ENCODE measurements around the gene APP.

Gene APP

DNA sequence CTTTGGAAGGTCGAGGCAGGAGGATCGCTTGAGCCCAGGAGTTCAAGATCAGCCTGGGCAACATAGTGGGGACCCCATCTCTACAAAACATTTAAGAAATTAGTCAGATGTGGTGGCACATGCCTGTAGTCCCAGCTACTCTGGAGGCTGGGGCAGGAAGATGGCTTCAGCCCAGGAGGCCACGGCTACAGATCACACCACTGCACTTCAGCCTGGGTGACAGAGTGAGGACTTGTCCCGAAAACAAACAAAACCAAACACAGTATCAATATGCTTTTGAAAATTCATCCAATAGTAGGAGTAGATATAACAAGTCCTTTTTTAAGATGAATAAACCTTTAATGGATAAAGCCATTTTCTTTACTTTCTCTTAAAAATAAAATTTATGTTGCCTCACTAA is 8.5 kb downstream of the APP start:
- TF ChIP-seq, protein P1, sequence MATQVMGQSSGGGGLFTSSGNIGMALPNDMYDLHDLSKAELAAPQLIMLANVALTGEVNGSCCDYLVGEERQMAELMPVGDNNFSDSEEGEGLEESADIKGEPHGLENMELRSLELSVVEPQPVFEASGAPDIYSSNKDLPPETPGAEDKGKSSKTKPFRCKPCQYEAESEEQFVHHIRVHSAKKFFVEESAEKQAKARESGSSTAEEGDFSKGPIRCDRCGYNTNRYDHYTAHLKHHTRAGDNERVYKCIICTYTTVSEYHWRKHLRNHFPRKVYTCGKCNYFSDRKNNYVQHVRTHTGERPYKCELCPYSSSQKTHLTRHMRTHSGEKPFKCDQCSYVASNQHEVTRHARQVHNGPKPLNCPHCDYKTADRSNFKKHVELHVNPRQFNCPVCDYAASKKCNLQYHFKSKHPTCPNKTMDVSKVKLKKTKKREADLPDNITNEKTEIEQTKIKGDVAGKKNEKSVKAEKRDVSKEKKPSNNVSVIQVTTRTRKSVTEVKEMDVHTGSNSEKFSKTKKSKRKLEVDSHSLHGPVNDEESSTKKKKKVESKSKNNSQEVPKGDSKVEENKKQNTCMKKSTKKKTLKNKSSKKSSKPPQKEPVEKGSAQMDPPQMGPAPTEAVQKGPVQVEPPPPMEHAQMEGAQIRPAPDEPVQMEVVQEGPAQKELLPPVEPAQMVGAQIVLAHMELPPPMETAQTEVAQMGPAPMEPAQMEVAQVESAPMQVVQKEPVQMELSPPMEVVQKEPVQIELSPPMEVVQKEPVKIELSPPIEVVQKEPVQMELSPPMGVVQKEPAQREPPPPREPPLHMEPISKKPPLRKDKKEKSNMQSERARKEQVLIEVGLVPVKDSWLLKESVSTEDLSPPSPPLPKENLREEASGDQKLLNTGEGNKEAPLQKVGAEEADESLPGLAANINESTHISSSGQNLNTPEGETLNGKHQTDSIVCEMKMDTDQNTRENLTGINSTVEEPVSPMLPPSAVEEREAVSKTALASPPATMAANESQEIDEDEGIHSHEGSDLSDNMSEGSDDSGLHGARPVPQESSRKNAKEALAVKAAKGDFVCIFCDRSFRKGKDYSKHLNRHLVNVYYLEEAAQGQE (IDR thresholded peaks at IDR 0.05; ENCODE audit: low read depth): no peak
- TF ChIP-seq CREB1 (IDR thresholded peaks at IDR 0.05; ENCODE audit: low read depth): no peak
- no peak for TF ChIP-seq TEAD4 (IDR thresholded peaks at IDR 0.05)

DNA sequence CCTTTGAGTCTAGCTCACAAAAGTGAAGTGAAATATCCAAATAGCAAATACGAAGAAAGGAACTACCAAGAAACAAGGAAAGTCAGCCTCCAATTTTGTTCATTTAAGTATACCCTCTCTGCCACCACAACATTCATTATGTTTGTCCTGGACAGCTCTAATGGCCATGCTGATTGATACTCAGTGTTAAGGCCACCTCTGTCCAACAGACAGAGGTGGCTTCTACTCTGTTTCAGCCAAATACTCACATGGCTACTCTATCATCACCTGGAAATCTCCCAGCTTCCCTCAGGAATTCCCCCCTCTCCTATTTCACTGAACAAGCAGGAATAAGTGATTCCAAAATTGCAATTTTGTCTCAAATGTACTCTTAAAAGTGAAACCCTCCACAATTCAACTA is 10.7 kb downstream of the APP start:
- TF ChIP-seq EP300 (IDR thresholded peaks at IDR 0.05; ENCODE audit: borderline replicate concordance) (no peak), TAF1 (IDR thresholded peaks at IDR 0.05; ENCODE audit: low read depth) (no peak), NFIC (IDR thresholded peaks at IDR 0.05) (no peak), FOXM1 (IDR thresholded peaks at IDR 0.05; ENCODE audit: borderline replicate concordance, low read depth) (no peak), EGR1 (IDR thresholded peaks at IDR 0.05) (no peak), ZBTB7A (IDR thresholded peaks at IDR 0.05; ENCODE audit: low read depth) (no peak), TCF12 (IDR thresholded peaks at IDR 0.05; ENCODE audit: low read depth) (no peak)
- TF ChIP-seq, protein P2, sequence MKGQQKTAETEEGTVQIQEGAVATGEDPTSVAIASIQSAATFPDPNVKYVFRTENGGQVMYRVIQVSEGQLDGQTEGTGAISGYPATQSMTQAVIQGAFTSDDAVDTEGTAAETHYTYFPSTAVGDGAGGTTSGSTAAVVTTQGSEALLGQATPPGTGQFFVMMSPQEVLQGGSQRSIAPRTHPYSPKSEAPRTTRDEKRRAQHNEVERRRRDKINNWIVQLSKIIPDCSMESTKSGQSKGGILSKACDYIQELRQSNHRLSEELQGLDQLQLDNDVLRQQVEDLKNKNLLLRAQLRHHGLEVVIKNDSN (IDR thresholded peaks at IDR 0.05): no peak

DNA sequence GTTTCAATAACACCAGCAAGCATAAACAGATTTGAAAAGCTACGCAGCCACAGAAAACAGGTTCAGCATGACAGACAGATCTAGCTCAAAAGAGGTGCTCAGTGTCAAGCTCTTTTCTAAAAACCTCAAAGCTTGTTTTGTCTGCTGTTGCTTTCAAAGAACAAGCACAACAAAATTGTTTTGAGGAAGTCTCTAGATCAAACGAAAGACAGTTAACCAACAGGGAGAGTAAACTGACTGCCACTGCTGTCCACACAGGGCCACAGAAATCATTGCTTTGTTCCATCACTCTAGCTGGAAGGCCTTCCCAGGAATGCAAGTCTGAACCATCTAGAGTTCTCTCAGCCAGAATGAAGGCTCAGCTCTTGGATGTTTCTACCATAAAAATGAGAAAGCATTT is 12.8 kb downstream of the APP start:
- TF ChIP-seq RAD21 (IDR thresholded peaks at IDR 0.05; ENCODE audit: low read depth) (no peak), TCF12 (IDR thresholded peaks at IDR 0.05; ENCODE audit: low read depth) (no peak), ZBTB7A (IDR thresholded peaks at IDR 0.05; ENCODE audit: low read depth) (no peak), TEAD4 (IDR thresholded peaks at IDR 0.05) (no peak), FOXM1 (IDR thresholded peaks at IDR 0.05; ENCODE audit: borderline replicate concordance, low read depth) (no peak), NFIC (IDR thresholded peaks at IDR 0.05) (no peak), YY1 (IDR thresholded peaks at IDR 0.05; ENCODE audit: low read depth) (no peak), EP300 (IDR thresholded peaks at IDR 0.05; ENCODE audit: borderline replicate concordance) (no peak), EGR1 (IDR thresholded peaks at IDR 0.05) (no peak), TAF1 (IDR thresholded peaks at IDR 0.05; ENCODE audit: low read depth) (no peak)
- TF ChIP-seq, protein P3, sequence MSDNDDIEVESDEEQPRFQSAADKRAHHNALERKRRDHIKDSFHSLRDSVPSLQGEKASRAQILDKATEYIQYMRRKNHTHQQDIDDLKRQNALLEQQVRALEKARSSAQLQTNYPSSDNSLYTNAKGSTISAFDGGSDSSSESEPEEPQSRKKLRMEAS (IDR thresholded peaks at IDR 0.05): no peak
- TF ChIP-seq, protein P2 (IDR thresholded peaks at IDR 0.05): no peak

DNA sequence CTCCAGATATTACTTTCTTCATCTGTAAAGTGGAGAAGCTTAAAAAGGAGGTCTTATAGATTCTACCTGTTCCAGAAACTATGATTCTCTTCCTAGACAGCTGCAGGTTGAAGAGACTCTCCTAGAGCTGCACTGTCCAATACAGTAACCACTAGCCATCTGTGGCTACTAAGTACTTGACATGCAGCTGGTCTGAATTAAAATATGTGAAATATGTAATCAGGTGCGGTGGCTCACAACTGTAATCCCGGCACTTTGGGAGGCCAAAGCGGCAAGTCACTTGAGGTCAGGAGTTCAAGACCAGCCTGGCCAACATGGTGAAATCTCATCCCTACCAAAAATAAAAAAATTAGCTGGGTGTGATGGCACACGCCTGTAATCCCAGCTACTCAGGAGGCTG is 15.8 kb downstream of the APP start:
- TF ChIP-seq CEBPB (IDR thresholded peaks at IDR 0.05): no peak
- no peak for TF ChIP-seq RAD21 (IDR thresholded peaks at IDR 0.05; ENCODE audit: low read depth)
- no peak for TF ChIP-seq CREB1 (IDR thresholded peaks at IDR 0.05; ENCODE audit: low read depth)
- TF ChIP-seq, protein P1 (IDR thresholded peaks at IDR 0.05; ENCODE audit: low read depth): no peak
- TF ChIP-seq, protein P3 (IDR thresholded peaks at IDR 0.05): no peak
- no peak for TF ChIP-seq EGR1 (IDR thresholded peaks at IDR 0.05)
- no peak for TF ChIP-seq FOXM1 (IDR thresholded peaks at IDR 0.05; ENCODE audit: borderline replicate concordance, low read depth)
- TF ChIP-seq EP300 (IDR thresholded peaks at IDR 0.05; ENCODE audit: borderline replicate concordance): no peak
- no peak for TF ChIP-seq YY1 (IDR thresholded peaks at IDR 0.05; ENCODE audit: low read depth)
- no peak for TF ChIP-seq NFIC (IDR thresholded peaks at IDR 0.05)
- TF ChIP-seq TAF1 (IDR thresholded peaks at IDR 0.05; ENCODE audit: low read depth): no peak
- TF ChIP-seq TCF12 (IDR thresholded peaks at IDR 0.05; ENCODE audit: low read depth): no peak

DNA sequence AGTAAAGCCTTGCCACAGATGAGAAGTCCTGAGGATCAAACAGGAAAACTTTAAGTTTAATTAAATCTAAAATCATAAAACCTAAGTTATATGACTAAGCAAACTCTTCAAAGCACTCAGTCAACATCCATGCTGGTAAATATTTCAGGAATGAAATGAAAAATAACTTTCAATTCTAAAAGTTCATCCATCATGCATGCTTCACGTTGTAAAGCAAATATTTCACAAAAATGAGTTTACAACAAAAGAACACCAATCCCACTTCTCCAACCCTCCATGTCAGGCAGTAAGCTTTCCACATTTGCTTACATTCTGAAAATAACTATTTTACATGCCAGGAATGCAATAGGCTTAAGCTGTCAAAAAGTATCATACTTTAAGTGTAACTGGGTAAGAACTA is 16.8 kb downstream of the APP start:
- no peak for TF ChIP-seq TEAD4 (IDR thresholded peaks at IDR 0.05)
- TF ChIP-seq CEBPB (IDR thresholded peaks at IDR 0.05): no peak
- TF ChIP-seq EGR1 (IDR thresholded peaks at IDR 0.05): no peak
- TF ChIP-seq, protein P3 (IDR thresholded peaks at IDR 0.05): no peak
- no peak for TF ChIP-seq TAF1 (IDR thresholded peaks at IDR 0.05; ENCODE audit: low read depth)
- TF ChIP-seq, protein P2 (IDR thresholded peaks at IDR 0.05): no peak
- no peak for TF ChIP-seq YY1 (IDR thresholded peaks at IDR 0.05; ENCODE audit: low read depth)
- TF ChIP-seq, protein P1 (IDR thresholded peaks at IDR 0.05; ENCODE audit: low read depth): no peak
- TF ChIP-seq NFIC (IDR thresholded peaks at IDR 0.05): no peak
- no peak for TF ChIP-seq RAD21 (IDR thresholded peaks at IDR 0.05; ENCODE audit: low read depth)
- no peak for TF ChIP-seq ZBTB7A (IDR thresholded peaks at IDR 0.05; ENCODE audit: low read depth)
- TF ChIP-seq FOXM1 (IDR thresholded peaks at IDR 0.05; ENCODE audit: borderline replicate concordance, low read depth): no peak
- no peak for TF ChIP-seq CREB1 (IDR thresholded peaks at IDR 0.05; ENCODE audit: low read depth)
- no peak for TF ChIP-seq TCF12 (IDR thresholded peaks at IDR 0.05; ENCODE audit: low read depth)
- TF ChIP-seq EP300 (IDR thresholded peaks at IDR 0.05; ENCODE audit: borderline replicate concordance): no peak

All from Ishikawa (cell line).